ENCODE data around the gene BTBD16.

BTBD16 gene

DNA sequence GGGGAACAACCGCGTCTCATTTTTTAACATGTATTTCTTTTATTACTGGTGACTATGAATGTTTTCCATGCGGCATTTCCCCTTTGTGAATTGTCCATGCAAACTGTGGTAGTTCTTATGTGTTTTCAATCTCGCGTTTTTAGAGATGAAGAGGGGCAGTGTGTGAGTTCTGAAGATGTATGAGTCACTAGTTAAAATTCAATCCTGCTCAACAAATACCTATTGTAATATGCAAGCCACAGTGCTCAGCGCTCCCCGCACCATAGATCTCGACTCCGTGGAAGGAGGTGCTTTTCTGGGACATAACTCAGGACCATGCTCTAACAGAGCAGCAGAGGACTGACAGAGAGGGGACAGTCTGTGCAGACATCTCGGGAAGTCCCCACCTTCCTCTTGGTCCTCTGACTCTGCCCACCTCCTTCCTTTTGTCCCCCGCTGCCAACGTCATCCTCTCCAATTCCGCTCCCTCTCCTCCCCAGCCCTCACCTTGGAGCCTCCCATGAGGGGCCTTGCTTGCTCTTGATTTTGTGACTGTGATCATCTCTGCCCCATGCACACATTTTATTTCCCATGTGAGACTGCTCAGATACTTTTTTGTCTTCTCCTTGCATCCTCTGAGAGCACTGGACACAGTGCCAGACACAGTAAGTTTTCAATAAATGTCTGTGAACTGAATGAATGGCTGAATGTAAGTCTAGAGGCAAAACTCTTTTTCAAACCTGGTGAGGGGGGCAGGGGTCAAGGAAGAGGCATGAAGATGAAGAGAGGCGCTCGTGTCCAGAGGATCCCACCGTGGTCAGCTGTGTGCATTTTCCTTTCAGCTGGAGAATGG, 60.7 kb downstream of the BTBD16 start:
- no peaks in the 10 kb centered on the region for H3K9me3 Mint-ChIP-seq
- H3K36me3 Mint-ChIP-seq (ENCODE audit: low read depth): no peaks in the 10 kb centered on the region
- TF ChIP-seq, protein P1, sequence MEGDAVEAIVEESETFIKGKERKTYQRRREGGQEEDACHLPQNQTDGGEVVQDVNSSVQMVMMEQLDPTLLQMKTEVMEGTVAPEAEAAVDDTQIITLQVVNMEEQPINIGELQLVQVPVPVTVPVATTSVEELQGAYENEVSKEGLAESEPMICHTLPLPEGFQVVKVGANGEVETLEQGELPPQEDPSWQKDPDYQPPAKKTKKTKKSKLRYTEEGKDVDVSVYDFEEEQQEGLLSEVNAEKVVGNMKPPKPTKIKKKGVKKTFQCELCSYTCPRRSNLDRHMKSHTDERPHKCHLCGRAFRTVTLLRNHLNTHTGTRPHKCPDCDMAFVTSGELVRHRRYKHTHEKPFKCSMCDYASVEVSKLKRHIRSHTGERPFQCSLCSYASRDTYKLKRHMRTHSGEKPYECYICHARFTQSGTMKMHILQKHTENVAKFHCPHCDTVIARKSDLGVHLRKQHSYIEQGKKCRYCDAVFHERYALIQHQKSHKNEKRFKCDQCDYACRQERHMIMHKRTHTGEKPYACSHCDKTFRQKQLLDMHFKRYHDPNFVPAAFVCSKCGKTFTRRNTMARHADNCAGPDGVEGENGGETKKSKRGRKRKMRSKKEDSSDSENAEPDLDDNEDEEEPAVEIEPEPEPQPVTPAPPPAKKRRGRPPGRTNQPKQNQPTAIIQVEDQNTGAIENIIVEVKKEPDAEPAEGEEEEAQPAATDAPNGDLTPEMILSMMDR (IDR thresholded peaks at IDR 0.05; ENCODE audit: unreplicated experiment in 3 of 3): no peak
- H3K27me3 Mint-ChIP-seq (ENCODE audit: low read depth): peaks cover 12% of the 10 kb centered on the region
- H3K4me3 Mint-ChIP-seq: no peak overlapping the region
- H3K27ac Mint-ChIP-seq: peak overlapping the region; percentile 83 to 95 (median 85)
- no peaks in the 10 kb centered on the region for H3K4me1 Mint-ChIP-seq

DNA sequence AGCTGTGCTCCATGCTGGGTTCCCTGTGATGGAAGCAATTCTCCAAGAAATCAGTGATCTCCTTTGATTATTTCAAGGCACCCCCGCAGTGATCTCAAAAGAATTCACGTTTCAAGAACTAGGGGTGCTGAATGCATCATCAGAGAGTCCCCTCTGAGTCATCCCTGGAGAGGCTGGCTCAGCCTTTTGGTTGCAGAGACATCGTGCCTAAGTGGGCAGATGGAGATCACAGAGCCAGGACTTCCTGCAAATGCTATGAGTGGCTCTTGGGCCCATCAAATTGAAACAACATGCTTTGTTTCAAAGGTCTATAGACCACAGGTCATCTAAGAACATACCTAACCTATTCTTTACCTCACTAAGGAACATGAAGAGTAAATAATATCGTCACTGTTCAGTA, 61.9 kb downstream of the BTBD16 start:
- Mint-ChIP-seq H3K4me3 (no peak overlapping the region), H3K4me1 (peaks cover 2% of the 10 kb centered on the region), H3K36me3 (ENCODE audit: low read depth) (no peaks in the 10 kb centered on the region), H3K9me3 (no peaks in the 10 kb centered on the region), H3K27me3 (ENCODE audit: low read depth) (peaks cover 12% of the 10 kb centered on the region), H3K27ac (no peak overlapping the region)
- TF ChIP-seq, protein P1 (IDR thresholded peaks at IDR 0.05; ENCODE audit: unreplicated experiment in 3 of 3): no peak

DNA sequence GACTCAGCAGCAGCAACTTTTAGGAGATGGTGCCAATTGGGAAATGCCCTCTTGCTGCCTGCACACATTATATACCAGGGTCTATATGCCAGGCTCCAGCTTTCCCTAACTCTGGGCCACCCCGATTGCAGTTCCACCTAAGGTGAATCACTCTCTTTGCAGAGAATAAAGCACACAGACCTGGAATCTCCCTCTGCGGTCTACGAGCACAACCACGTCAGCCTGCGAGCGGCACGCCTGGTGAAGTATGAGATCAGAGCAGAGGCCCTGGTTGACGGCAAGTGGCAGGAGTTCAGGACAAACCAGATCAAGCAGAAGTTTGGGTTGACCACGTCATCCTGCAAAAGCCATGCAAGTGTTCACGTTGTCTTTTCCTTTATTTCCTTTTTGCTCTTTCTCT, 65.2 kb downstream of the BTBD16 start:
- no peak overlapping the region for H3K4me3 Mint-ChIP-seq
- H3K4me1 Mint-ChIP-seq: peaks cover 12% of the 10 kb centered on the region
- H3K27me3 Mint-ChIP-seq (ENCODE audit: low read depth): peaks cover 5% of the 10 kb centered on the region
- H3K9me3 Mint-ChIP-seq: no peaks in the 10 kb centered on the region
- no peak overlapping the region for H3K27ac Mint-ChIP-seq
- H3K36me3 Mint-ChIP-seq (ENCODE audit: low read depth): no peaks in the 10 kb centered on the region
- TF ChIP-seq, protein P1 (IDR thresholded peaks at IDR 0.05; ENCODE audit: unreplicated experiment in 3 of 3): no peak

DNA sequence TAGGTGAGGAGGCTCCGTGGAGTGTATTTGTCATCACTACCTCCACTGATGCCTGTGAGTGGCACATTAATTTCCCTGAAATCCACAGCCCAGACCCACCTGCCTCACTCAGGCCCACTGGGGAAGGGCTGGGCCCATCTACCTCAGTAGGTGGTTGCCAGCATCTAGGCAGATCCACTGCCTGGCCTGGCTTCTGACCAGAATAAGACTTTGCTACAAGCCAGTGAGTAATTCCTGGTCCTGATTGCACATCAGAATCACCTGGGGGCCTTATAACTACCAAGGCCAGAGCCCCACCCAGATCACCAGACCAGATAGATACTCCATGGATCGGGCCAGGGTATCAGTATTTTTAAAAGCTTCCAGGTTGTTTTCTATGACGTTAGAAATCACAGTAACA, 65.9 kb downstream of the BTBD16 start:
- H3K27me3 Mint-ChIP-seq (ENCODE audit: low read depth): peaks cover 7% of the 10 kb centered on the region
- H3K36me3 Mint-ChIP-seq (ENCODE audit: low read depth): no peaks in the 10 kb centered on the region
- H3K4me3 Mint-ChIP-seq: no peak overlapping the region
- H3K9me3 Mint-ChIP-seq: no peaks in the 10 kb centered on the region
- TF ChIP-seq, protein P1 (IDR thresholded peaks at IDR 0.05; ENCODE audit: unreplicated experiment in 3 of 3): no peak
- no peak overlapping the region for H3K27ac Mint-ChIP-seq
- peaks cover 13% of the 10 kb centered on the region for H3K4me1 Mint-ChIP-seq

DNA sequence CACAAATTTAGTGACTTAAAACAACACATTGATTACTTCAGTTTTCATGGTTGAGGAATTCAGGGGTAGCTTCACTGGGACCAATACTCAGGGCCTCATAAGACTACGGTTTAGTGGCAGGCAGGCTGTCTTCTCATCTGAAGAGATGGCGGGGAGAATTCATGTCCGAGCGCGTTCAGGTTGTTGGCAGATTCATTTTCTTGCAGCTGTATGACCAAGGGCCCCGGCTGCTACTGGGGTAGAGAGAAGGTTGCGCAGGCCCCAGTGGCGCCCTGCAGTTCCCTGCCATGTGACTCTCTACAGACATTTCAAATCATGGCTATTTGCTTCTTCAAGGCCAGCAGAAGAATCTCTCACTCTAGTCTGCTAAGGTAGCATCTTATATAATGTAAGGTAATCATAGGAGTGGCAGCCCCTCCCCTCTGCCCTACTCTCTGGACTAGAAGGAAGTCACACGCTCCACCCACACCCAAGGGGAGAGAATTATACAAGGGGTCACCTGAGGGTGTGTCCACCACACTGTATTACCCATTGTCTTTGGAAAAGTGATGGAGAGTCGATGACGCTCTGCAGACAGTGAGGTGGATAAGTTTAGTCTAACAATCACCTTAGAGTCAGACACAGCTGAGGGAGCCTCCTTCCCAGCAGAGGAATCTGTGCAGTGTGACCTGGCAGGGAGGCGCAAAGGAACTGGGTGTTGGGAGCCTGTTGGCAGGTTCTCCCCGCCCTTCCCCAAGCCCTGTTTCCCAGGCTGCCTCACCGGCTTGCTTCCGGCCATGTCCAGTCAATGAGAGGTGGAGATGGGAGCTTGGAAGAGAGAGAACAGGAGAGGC, 67.7 kb downstream of the BTBD16 start:
- Mint-ChIP-seq H3K4me1 (peaks cover 18% of the 10 kb centered on the region), H3K36me3 (ENCODE audit: low read depth) (no peaks in the 10 kb centered on the region), H3K4me3 (no peak overlapping the region), H3K27ac (peak overlapping the region; percentile 60 to 84 (median 67)), H3K27me3 (ENCODE audit: low read depth) (peaks cover 6% of the 10 kb centered on the region), H3K9me3 (peaks cover 4% of the 10 kb centered on the region)
- TF ChIP-seq, protein P1 (IDR thresholded peaks at IDR 0.05; ENCODE audit: unreplicated experiment in 3 of 3): no peak

Measured in nephron (organoid).